ENCODE data around the gene SNORC.

DNA sequence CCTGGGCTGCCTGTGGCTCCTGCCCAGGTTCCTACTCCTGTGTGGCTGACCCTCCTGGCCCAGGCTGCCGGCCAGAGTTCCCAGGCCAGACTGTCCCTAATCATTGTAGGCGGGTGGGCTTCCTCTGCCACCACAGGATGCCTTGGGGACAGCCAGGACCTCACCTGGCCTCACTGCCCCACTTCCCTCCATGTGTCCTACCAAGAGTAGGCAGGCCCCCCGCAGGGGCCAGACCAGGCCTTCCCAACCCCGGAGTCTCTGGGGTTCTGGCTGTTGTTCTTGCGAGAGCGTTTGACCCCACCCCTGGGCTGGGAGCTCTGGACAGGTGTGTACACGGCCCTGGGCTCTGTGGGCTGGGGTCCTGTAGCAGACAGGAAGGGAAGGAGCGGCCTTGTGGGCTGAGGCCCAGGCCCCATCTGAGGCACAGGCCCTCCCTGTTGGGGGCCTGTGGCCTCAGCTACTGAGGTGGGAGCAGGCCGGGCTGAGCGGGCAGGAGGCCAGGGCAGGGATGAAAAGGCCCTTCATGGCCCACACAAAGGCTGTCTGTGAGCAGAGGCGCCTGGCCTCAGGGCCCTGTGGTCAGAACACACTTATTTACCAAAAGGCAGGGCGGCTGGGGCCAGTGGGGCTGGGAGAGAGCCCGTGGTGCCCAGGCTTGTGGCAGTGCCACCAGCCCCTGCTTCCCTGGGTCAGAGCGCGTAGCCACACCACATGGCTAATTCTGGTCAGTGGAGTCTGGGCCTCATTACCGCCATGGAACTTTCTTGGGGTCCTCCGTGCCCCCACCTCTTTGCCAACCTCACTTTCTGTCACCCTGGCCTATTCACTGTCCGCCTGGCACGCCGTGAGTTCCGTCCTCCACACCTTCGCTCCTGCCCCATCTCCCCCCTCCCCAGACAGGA is 2.0 kb downstream of the SNORC start:
- TF ChIP-seq, protein P1, sequence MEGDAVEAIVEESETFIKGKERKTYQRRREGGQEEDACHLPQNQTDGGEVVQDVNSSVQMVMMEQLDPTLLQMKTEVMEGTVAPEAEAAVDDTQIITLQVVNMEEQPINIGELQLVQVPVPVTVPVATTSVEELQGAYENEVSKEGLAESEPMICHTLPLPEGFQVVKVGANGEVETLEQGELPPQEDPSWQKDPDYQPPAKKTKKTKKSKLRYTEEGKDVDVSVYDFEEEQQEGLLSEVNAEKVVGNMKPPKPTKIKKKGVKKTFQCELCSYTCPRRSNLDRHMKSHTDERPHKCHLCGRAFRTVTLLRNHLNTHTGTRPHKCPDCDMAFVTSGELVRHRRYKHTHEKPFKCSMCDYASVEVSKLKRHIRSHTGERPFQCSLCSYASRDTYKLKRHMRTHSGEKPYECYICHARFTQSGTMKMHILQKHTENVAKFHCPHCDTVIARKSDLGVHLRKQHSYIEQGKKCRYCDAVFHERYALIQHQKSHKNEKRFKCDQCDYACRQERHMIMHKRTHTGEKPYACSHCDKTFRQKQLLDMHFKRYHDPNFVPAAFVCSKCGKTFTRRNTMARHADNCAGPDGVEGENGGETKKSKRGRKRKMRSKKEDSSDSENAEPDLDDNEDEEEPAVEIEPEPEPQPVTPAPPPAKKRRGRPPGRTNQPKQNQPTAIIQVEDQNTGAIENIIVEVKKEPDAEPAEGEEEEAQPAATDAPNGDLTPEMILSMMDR (conservative IDR thresholded peaks at IDR 0.05; ENCODE audit: low read length): no peak
- TF ChIP-seq EZH2phosphoT487 (IDR thresholded peaks at IDR 0.05; ENCODE audit: borderline replicate concordance, low read depth, low read length): no peak

All from OCI-LY7 (cell line).